Effector memory CD8-positive, alpha-beta T cell (primary cell): ENCODE results near the gene CLEC4D.
A peak's percentile ranks its signal among the peaks of the same experiment; 100 is the strongest.
"Not testable (repeated sequence)": the region's sequence is repeated elsewhere in the genome, so short reads cannot be mapped to it uniquely, and the experiment has no call there.

Experiments
- ATAC-seq: fragments of 150-1000 bp; cut with Tn5 transposase; replicated peaks from 2 replicates; pipeline ENCODE4 v1.10.0; 2021; ENCODE audit warnings: mild to moderate bottlenecking, moderate library complexity
- DNase-seq, 3 experiments: peaks; one replicate each; pipeline ENCODE4 v3.0.0; 2021
- H3K27ac Mint-ChIP-seq, 2 donors: one replicate each; pipeline ENCODE4 v1.8.0; 2022; ENCODE audit warnings: mild to moderate bottlenecking in 2 of 2, mixed read lengths in 2 of 2, moderate library complexity in 2 of 2
- H3K27me3 Mint-ChIP-seq, 2 donors: one replicate each; pipeline ENCODE4 v1.8.0; 2022; ENCODE audit warnings: mixed read lengths in 2 of 2
- H3K36me3 Mint-ChIP-seq: one replicate; pipeline ENCODE4 v1.8.0; 2022; ENCODE audit warnings: mild to moderate bottlenecking, moderate library complexity, mixed read lengths; ENCODE audit not compliant: insufficient read depth
- H3K4me1 Mint-ChIP-seq, 2 donors: one replicate each; pipeline ENCODE4 v1.8.0; 2022; ENCODE audit warnings: low read depth in 2 of 2, mixed read lengths in 2 of 2
- H3K4me3 Mint-ChIP-seq, 2 donors: one replicate each; pipeline ENCODE4 v1.8.0; 2022; ENCODE audit warnings: mild to moderate bottlenecking in 2 of 2, mixed read lengths in 2 of 2, moderate library complexity in 2 of 2
- H3K9me3 Mint-ChIP-seq, 2 donors: one replicate each; pipeline ENCODE4 v1.8.0; 2022; ENCODE audit warnings: mixed read lengths in 2 of 2

The CLEC4D gene

DNA sequence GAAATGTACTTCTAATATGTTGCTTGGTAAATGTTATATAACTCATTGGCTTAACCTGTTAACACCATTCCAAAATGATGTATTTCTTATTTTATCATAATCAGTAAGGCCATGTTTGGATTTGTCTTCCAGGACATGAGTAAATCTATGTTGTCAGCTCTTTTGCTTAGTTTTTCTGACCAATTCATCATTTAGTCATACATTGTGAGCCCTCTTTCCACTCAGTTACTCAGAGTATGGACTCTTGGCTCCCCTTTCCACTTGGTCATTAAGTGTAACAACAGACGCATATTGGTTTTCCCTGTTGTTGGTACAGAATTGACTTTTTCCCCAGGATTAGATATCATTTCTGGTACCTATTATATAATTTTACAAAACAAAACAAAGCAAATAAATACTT, 9.0 kb upstream of the CLEC4D start:
- H3K36me3 Mint-ChIP-seq: no peaks in the 10 kb centered on the region
- DNase-seq (no peak), ATAC-seq (no peak)
- H3K27me3 Mint-ChIP-seq: peaks cover 15 to 28% of the 10 kb centered on the region in 2 donors
- no peak overlapping the region for H3K4me3 Mint-ChIP-seq
- H3K27ac Mint-ChIP-seq: no peak overlapping the region
- H3K9me3 Mint-ChIP-seq: no peaks in the 10 kb centered on the region
- H3K4me1 Mint-ChIP-seq: peaks cover 5 to 8% of the 10 kb centered on the region in 2 donors

DNA sequence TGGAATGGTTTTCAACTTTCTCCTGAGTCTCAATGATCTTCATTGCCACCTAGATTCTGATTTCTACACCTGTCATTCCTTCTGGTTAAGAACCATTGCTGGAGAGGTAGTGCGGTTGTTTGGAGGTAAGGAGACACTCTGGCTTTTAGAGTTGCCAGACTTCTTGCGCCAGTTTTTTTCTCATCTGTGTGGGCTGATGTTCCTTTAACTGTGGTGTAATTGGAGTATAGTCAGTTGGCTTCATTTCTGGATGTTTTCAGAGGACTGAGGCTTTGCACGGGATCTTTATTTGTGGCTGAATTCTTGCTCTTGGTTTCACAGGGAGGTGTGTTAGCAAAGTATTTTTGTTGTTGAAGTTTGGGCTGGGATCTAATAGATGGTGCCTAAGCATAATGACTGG, 5.7 kb upstream of the CLEC4D start:
- Mint-ChIP-seq H3K27ac (no peak overlapping the region), H3K36me3 (no peaks in the 10 kb centered on the region), H3K9me3 (no peaks in the 10 kb centered on the region), H3K27me3 (peaks cover 28 to 38% of the 10 kb centered on the region in 2 donors), H3K4me3 (no peak overlapping the region), H3K4me1 (peaks cover 0 to 2% of the 10 kb centered on the region in 2 donors)
- DNase-seq (no peak), ATAC-seq (no peak)

DNA sequence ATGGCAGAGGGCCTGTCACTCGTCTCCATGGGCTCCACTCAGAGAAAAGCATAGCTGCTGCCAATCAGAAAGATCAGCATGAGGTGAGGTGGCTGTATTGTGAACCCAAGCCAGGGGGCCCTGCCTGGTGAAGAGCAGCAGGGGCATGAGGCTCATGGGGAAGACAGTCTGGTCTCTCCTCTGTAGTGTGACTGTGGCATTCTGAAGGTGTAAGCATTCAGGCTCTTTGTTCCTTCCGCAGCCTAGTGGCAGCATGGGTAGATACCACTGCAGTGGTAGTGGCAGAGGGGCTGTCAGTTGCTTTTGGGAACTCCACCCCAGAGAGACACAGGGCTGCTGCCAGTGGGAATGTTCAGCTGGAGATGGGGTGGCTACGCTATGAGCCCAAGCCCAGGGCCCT, 5.1 kb upstream of the CLEC4D start:
- Mint-ChIP-seq H3K36me3 (no peaks in the 10 kb centered on the region), H3K4me1 (peaks cover 0 to 2% of the 10 kb centered on the region in 2 donors), H3K9me3 (no peaks in the 10 kb centered on the region), H3K27ac (no peak overlapping the region), H3K27me3 (peaks cover 34 to 39% of the 10 kb centered on the region in 2 donors), H3K4me3 (no peak overlapping the region)
- ATAC-seq: no peak
- DNase-seq: no peak

DNA sequence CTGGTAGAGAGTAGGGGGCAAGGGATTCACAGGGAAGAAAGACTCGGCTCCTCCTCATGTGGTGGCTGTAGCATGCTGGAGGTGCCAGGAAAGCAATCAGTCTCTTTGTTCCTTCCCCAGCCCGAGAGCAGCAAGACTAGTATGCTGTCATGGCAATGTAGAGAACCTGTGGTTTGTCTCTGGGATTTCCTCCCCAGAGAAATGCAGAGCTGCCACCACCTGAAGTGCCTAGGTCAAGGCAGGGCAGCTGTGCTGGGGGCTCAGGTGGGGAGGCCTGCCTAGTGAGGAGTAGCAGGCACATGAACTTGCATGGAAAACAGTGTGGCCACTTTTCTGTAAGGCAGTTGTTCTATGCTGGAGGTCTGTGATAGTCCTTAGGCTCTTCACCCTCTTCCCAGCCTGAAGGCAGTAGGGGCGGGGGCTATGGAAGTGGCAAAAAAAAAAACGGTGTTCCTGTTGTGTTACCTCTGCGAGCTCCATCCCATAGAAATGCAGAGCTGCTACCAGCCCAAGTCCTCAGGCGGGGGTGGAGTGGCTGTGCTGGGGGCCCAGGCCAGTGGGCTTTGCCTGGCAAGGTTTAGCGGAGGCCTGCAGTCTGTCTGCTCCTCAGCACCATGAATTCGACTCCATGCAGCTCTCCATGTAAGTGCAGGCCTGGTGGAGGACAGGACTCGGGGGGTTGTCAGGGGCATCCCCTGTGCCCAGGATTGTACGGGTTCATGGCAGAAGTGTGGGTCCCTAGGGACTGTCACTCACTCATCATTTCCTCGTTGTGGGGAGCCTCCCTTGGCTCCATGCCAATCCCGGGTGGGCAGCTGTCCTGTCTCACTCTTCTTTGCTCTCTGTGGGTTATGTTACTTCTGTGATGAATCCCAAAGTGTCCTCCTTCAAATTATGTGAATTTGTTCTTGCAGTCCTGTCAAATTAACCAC, 4.1 kb upstream of the CLEC4D start:
- Mint-ChIP-seq H3K27me3 (peaks cover 38 to 39% of the 10 kb centered on the region in 2 donors), H3K4me1 (peaks cover 0 to 2% of the 10 kb centered on the region in 2 donors), H3K9me3 (no peaks in the 10 kb centered on the region), H3K36me3 (no peaks in the 10 kb centered on the region), H3K4me3 (no peak overlapping the region), H3K27ac (no peak overlapping the region)
- ATAC-seq: no peak
- no peak for DNase-seq

DNA sequence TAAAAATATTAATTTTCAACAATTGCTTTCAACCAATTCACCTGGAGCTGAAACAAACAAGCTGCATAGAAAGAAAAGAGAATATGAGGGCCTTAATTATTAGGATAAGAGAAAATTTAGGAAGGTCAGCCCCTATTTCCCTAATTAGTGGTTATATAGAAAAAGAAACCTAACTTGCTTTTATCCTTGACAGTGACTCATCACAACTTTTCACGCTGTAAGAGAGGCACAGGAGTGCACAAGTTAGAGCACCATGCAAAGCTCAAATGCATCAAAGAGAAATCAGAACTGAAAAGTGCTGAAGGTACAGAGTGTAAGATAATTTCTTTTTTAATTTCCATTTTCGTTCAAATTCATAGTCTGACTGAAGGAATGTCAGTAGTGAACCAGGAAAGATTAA, 4.7 kb downstream of the CLEC4D start:
- ATAC-seq (no peak), DNase-seq (no peak)
- Mint-ChIP-seq H3K4me3 (no peak overlapping the region), H3K4me1 (no peaks in the 10 kb centered on the region), H3K27me3 (peaks cover 35 to 44% of the 10 kb centered on the region in 2 donors), H3K27ac (no peak overlapping the region), H3K36me3 (no peaks in the 10 kb centered on the region), H3K9me3 (no peaks in the 10 kb centered on the region)

DNA sequence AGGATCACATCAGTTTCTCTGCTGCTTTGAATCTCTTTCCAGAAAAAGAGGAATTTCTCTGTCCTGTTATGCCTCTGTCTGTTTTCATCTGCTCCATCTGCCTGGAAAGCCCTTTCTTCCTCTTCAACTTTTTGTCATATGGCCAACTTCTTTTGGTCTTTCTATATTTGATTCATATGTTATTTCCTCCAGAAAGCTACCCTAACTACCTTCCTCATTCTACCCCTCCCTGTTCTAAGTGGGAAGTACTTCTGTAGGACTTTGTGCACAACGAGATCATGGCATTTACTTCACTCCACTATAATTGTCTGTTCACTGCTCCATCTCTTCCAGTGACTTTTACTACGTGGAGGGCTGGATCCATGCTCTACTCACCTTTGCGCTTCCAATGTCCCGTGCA, 5.9 kb downstream of the CLEC4D start:
- Mint-ChIP-seq H3K36me3 (no peaks in the 10 kb centered on the region), H3K4me3 (no peak overlapping the region), H3K9me3 (no peaks in the 10 kb centered on the region), H3K4me1 (no peaks in the 10 kb centered on the region), H3K27me3 (peaks cover 44 to 50% of the 10 kb centered on the region in 2 donors), H3K27ac (no peak overlapping the region)
- DNase-seq (no peak), ATAC-seq (no peak)

DNA sequence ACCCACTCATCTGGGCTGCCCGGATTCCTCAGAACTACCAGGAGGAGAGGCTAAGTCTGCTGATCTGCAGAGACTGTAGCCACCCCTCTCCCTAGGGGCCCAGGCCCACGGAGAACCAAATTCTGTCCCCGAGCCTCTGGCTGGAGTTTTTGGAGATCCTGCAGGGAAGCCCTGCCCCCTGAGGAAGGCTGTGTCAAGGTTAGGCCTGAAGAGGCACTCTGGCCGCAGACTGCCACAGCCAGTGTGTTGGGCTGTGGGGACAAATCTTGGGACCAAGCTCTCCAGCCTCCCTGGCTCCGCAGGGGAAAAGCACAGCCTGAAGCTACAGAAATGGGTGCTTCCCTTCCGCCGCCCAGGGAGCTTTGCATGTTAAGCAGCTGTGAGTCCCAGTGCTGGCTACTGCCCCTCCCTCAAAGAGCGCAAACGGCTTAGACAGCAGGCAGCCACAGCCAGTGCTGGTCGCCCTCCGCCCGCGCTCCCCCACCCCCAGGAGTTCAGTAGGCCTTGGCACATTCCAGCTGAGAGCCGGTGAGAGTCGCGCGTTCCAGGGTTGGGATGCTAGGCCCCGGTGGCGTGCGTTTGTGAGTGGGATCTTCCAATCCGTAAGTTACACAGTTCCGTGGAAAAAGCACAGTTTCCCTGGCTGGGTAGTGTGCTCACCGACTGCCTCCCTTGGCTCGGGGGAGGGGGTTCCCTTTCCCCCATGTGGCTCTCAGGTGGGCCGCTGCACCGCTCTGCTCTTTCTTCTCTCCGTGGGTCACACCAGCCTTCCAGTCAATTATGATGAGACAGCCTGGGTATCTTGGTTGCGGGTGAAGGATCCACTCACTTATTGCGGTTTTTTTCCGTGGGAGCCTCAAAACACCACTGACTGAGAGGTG, 14.2 kb downstream of the CLEC4D start:
- Mint-ChIP-seq H3K27me3 (peaks cover 61 to 73% of the 10 kb centered on the region in 2 donors), H3K36me3 (no peaks in the 10 kb centered on the region), H3K27ac (no peak overlapping the region), H3K4me1 (no peaks in the 10 kb centered on the region), H3K9me3 (no peaks in the 10 kb centered on the region), H3K4me3 (no peak overlapping the region)
- DNase-seq (no peak), ATAC-seq (no peak)

DNA sequence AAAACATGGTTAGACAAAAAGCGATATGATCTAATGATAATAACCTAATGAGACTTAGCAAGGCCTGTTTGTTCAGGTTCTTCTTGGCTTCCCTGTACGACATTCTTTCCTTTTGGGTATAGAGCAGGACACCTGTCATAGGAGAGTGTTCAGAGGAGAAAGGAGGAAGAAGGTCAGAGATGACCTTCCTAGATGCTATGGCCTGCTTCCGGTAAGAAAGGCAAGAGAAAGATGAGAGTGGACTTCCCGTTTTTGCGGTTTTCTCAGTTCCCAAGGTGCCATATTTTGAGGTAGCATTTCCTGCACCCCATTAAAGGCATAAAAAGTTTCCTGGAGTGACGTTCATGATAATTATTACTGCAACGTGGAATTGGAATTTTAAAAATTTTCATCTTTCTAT, 18.7 kb downstream of the CLEC4D start:
- DNase-seq (no peak), ATAC-seq (no peak)
- no peak overlapping the region for H3K4me3 Mint-ChIP-seq
- H3K9me3 Mint-ChIP-seq: no peaks in the 10 kb centered on the region
- H3K27ac Mint-ChIP-seq: no peak overlapping the region
- peaks cover 50 to 59% of the 10 kb centered on the region in 2 donors for H3K27me3 Mint-ChIP-seq
- no peaks in the 10 kb centered on the region for H3K4me1 Mint-ChIP-seq
- no peaks in the 10 kb centered on the region for H3K36me3 Mint-ChIP-seq

DNA sequence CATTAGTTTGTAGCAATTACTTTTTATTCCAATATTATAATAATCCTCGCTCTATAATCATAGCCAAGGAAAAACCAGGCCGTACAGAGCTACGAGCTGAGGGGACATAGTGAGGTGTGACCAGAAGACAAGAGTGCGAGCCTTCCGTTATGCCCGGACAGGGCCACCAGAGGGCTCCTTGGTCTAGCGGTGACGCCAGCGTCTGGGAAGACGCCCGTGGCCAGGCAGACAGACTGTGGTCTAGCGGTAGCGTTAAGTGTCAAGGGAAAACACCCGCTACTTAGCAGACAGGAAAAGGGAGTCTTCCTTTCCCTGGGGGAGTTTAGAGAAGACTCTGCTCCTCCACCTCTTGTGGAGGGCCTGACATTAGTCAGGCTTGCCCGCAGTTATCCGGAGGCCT, 24.5 kb downstream of the CLEC4D start:
- ATAC-seq, H3K27ac Mint-ChIP-seq, H3K36me3 Mint-ChIP-seq, H3K4me3 Mint-ChIP-seq, H3K4me1 Mint-ChIP-seq, DNase-seq, H3K9me3 Mint-ChIP-seq: not testable (repeated sequence)
- H3K27me3 Mint-ChIP-seq: peaks cover 55 to 63% of the 10 kb centered on the region in 2 donors

DNA sequence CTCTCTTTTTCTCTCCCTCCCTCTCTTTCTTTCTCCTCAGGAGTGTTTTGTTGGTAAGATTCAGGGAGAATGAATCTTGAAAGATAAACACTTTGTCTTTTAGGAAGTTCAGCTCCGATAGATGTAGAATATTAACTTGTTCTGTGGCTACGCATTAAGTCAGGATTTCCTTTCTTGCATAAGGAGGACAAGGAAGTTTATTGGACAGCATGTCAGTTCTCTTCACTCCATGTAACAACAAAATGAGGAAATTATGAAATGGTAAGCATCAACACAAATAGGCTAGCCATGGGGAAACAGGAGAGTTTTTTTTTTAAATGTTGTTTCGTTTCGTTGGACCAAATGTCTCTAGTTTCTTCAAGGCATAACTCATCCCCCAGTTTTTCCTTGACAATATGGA, 27.5 kb downstream of the CLEC4D start, which contains the start of gene CLEC4E:
Gene CLEC4E (minus strand): TSS at position 75 of the 400 bp plus-strand sequence. CDS start 108 bp downstream, outside the sequence.
- not testable (repeated sequence) for H3K4me3 Mint-ChIP-seq, ATAC-seq, H3K27ac Mint-ChIP-seq, H3K36me3 Mint-ChIP-seq, H3K4me1 Mint-ChIP-seq, DNase-seq, H3K9me3 Mint-ChIP-seq
- H3K27me3 Mint-ChIP-seq: peaks cover 34 to 42% of the 10 kb centered on the region in 2 donors

DNA sequence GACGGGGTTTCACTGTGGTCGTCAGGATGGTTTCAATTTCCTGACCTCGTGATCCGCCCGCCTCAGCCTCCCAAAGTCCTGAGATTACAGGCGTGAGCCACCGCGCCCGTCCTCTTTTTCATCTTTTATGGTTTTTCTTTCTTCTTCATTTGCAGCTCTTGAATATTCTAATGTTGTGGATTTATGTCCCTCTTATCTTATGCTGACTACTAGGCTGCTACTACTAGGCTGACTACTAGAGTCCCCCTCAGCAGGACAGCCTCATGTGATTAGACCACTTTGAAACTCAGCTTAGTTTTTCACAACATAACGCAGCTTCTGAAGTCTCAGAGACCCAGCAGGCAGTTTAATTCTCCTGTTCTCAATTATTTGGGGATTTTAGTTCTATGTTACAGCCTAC, 28.3 kb downstream of the CLEC4D start:
- Mint-ChIP-seq H3K27ac (no peak overlapping the region), H3K27me3 (peaks cover 33 to 42% of the 10 kb centered on the region in 2 donors), H3K4me1 (peaks cover 0 to 3% of the 10 kb centered on the region in 2 donors), H3K4me3 (no peak overlapping the region), H3K36me3 (no peaks in the 10 kb centered on the region), H3K9me3 (no peaks in the 10 kb centered on the region)
- no peak for DNase-seq
- no peak for ATAC-seq

DNA sequence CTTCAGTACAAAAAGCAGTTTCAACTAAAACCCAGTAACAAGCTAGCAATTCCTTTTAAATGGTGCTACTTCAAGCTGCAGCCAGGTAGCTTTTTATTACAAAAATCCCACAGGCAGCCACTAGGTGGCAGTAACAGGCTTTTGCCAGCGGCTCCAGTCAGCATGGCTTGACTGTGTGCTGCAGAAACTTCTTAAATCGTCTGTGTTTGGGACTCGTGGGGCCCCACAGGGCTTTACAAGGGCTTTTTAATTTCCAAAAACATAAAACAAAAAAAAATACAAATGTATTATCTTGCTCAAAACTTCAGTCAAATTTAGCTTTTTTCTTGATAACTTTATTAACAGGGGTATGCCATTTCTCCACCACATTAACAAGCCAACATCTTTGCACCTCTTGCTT, 31.0 kb downstream of the CLEC4D start:
- no peak overlapping the region for H3K27ac Mint-ChIP-seq
- H3K4me3 Mint-ChIP-seq: no peak overlapping the region

DNA sequence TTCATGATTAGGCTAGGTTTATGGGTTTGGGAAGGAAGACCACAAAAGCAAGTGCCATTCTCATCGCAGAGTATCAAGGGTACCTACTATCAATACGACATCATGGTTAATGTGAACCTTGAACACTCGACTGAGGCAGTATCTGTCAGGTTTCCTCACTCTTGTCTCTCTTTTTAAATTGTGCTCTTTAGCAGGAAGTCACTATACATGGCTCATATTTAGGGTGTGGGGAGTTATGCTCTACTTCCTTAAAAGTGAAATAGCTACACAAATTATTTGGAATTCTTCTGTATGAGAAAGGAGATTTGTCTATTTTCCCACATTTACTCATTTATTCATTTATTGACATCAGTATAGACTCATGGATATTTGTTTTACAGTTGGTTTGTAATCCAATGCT, 33.3 kb downstream of the CLEC4D start:
- Mint-ChIP-seq H3K36me3 (no peaks in the 10 kb centered on the region), H3K9me3 (no peaks in the 10 kb centered on the region), H3K27me3 (peaks cover 4 to 9% of the 10 kb centered on the region in 2 donors), H3K4me1 (peaks cover 0 to under 1% of the 10 kb centered on the region in 2 donors), H3K4me3 (no peak overlapping the region), H3K27ac (no peak overlapping the region)
- ATAC-seq (no peak), DNase-seq (no peak)

More for the DNA sequence above, 31.0 kb downstream of the CLEC4D start:
- DNase-seq: peak; percentile 71 to 82 (median 74)
- Mint-ChIP-seq H3K9me3 (no peaks in the 10 kb centered on the region), H3K27me3 (peaks cover 23 to 27% of the 10 kb centered on the region in 2 donors), H3K36me3 (no peaks in the 10 kb centered on the region), H3K4me1 (peaks cover 0 to 3% of the 10 kb centered on the region in 2 donors)
- ATAC-seq: peak; percentile 81
